Parathyroid adenoma (tissue), 2 donors: Measurements from ENCODE around the gene TIAM2.
"Not testable (repeated sequence)": the region's sequence is repeated elsewhere in the genome, so short reads cannot be mapped to it uniquely, and the experiment has no call there.

Source experiments
- H2AFZ ChIP-seq: fragments of 300-600 bp; sonication (generic); one replicate; pipeline ENCODE4 v1.7.0; 2017; ENCODE audit warnings: antibody characterized with exemption, mild to moderate bottlenecking
- H3K27ac ChIP-seq: fragments of 300-600 bp; sonication (generic); one replicate; pipeline ENCODE4 v1.7.0; 2017
- H3K27me3 ChIP-seq: fragments of 300-600 bp; sonication (generic); one replicate; pipeline ENCODE4 v1.7.0; 2017; ENCODE audit warnings: low read length; ENCODE audit not compliant: control insufficient read depth, insufficient read depth
- H3K36me3 ChIP-seq: fragments of 300-600 bp; sonication (generic); one replicate; pipeline ENCODE4 v1.7.0; 2017; ENCODE audit warnings: low read length; ENCODE audit not compliant: control insufficient read depth, insufficient read depth
- H3K4me1 ChIP-seq: fragments of 300-600 bp; sonication (generic); one replicate; pipeline ENCODE4 v1.7.0; 2017; ENCODE audit warnings: control low read depth
- H3K4me2 ChIP-seq: fragments of 300-600 bp; sonication (generic); one replicate; pipeline ENCODE4 v1.7.0; 2017; ENCODE audit warnings: low read length
- H3K4me3 ChIP-seq: fragments of 300-600 bp; sonication (generic); one replicate; pipeline ENCODE4 v1.7.0; 2017; ENCODE audit warnings: low read depth, low read length
- H3K79me2 ChIP-seq: fragments of 300-600 bp; sonication (generic); one replicate; pipeline ENCODE4 v1.7.0; 2017; ENCODE audit warnings: control low read depth
- H3K9ac ChIP-seq: fragments of 300-600 bp; sonication (generic); one replicate; pipeline ENCODE4 v1.7.0; 2017; ENCODE audit warnings: mild to moderate bottlenecking
- H3K9me3 ChIP-seq: fragments of 300-600 bp; sonication (generic); one replicate; pipeline ENCODE4 v1.7.0; 2017; ENCODE audit warnings: low read length; ENCODE audit not compliant: control insufficient read depth
- TF ChIP-seq, protein P1 (sequence below): fragments of 300-600 bp; sonication (generic); IDR thresholded peaks from one replicate; pipeline ENCODE4 v1.7.0; 2017; ENCODE audit warnings: antibody characterized with exemption, mild to moderate bottlenecking
- donor health status: primary hyperparathyroidism.

TIAM2 gene

GRCh38 chr6:154960854-154961530 lies 34.1 kb upstream of the TIAM2 start:
- no peaks in the 10 kb centered on the region for H3K9me3 ChIP-seq
- no peak overlapping the region for H3K4me2 ChIP-seq
- no peaks in the 10 kb centered on the region for H3K27me3 ChIP-seq
- H3K79me2 ChIP-seq, result no peaks in the 10 kb centered on the region
- H3K4me3 ChIP-seq, result no peak overlapping the region
- H3K27ac ChIP-seq, result no peak overlapping the region
- no peaks in the 10 kb centered on the region for H3K36me3 ChIP-seq
- H3K4me1 ChIP-seq, result peaks cover 6% of the 10 kb centered on the region
- H3K9ac ChIP-seq, result no peak overlapping the region
- H2AFZ ChIP-seq, result no peak overlapping the region
- TF ChIP-seq, protein P1, sequence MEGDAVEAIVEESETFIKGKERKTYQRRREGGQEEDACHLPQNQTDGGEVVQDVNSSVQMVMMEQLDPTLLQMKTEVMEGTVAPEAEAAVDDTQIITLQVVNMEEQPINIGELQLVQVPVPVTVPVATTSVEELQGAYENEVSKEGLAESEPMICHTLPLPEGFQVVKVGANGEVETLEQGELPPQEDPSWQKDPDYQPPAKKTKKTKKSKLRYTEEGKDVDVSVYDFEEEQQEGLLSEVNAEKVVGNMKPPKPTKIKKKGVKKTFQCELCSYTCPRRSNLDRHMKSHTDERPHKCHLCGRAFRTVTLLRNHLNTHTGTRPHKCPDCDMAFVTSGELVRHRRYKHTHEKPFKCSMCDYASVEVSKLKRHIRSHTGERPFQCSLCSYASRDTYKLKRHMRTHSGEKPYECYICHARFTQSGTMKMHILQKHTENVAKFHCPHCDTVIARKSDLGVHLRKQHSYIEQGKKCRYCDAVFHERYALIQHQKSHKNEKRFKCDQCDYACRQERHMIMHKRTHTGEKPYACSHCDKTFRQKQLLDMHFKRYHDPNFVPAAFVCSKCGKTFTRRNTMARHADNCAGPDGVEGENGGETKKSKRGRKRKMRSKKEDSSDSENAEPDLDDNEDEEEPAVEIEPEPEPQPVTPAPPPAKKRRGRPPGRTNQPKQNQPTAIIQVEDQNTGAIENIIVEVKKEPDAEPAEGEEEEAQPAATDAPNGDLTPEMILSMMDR, result no peak

- Histone ChIP-seq H3K27ac (no peak overlapping the region), H2AFZ (no peak overlapping the region), H3K9ac (no peak overlapping the region), H3K4me1 (peaks cover 6% of the 10 kb centered on the region), H3K79me2 (no peaks in the 10 kb centered on the region), H3K36me3 (no peaks in the 10 kb centered on the region), H3K4me2 (no peak overlapping the region), H3K9me3 (no peaks in the 10 kb centered on the region), H3K27me3 (no peaks in the 10 kb centered on the region), H3K4me3 (no peak overlapping the region)
- TF ChIP-seq, protein P1, result no peak
Measured at GRCh38 chr6:154962753-154963152, 32.4 kb upstream of the TIAM2 start.

DNA sequence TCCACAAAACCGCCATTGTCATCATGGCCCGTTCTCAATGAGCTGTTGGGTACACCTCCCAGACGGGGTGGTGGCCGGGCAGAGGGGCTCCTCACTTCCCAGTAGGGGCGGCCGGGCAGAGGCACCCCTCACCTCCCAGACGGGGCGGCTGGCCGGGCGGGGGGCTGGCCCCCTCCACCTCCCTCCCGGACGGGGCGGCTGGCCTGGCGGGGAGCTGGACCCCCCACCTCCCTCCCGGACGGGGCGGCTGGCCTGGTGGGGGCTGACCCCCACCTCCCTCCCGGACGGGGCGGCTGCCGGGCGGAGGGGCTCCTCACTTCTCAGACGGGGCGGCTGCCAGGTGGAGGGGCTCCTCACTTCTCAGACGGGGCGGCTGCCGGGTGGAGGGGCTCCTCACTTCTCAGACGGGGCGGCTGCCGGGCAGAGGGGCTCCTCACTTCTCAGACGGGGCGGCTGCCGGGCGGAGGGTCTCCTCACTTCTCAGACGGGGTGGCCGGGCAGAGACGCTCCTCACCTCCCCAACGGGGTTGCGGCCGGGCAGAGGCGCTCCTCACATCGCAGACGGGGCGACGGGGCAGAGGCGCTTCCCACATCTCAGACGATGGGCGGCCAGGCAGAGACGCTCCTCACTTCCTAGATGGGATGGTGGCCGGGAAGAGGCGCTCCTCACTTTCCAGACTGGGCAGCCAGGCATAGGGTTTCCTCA lies 28.9 kb upstream of the TIAM2 start:
- not testable (repeated sequence) for H2AFZ ChIP-seq, H3K4me2 ChIP-seq, H3K36me3 ChIP-seq, H3K27ac ChIP-seq, H3K9ac ChIP-seq, H3K9me3 ChIP-seq, H3K27me3 ChIP-seq, H3K79me2 ChIP-seq, H3K4me1 ChIP-seq, H3K4me3 ChIP-seq

GRCh38 chr6:154969796-154970195 lies 25.3 kb upstream of the TIAM2 start:
- Histone ChIP-seq H3K27me3 (no peaks in the 10 kb centered on the region), H3K4me1 (no peaks in the 10 kb centered on the region), H3K9ac (no peak overlapping the region), H3K4me2 (no peak overlapping the region), H2AFZ (no peak overlapping the region), H3K9me3 (no peaks in the 10 kb centered on the region), H3K79me2 (no peaks in the 10 kb centered on the region), H3K4me3 (no peak overlapping the region), H3K36me3 (no peaks in the 10 kb centered on the region), H3K27ac (no peak overlapping the region)
- TF ChIP-seq, protein P1, result no peak

DNA sequence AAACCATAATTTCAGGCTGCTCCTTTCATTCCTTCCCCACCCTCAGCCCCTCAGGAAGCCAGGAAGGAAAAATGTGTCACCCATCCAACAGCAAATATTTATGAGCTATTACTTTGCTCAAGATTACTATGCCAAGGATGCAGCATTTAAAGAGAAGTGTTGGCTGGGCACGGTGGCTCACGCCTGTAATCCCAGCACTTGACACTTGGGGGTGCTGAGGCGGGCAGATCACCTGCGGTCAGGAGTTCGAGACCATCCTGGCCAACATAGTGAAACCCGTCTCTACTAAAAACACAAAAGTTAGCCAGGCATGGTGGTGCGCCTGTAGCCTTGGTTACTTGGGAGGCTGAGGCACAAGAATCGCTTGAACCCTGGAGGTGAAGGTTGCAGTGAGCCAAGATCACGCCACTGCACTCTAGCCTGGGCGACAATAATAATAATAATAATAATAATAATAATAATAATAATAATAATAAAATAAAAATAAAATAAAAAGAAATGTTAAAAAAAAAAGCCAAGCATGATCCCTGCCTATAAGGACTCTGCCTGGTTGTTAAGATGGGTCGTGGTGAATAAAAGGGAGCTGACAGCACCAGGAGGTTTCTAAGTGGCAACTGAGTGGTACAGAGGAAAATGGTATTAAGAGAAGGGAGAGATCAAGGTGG lies 20.5 kb upstream of the TIAM2 start:
- Histone ChIP-seq H3K27me3 (no peaks in the 10 kb centered on the region), H3K9ac (no peak overlapping the region), H3K79me2 (no peaks in the 10 kb centered on the region), H3K4me3 (no peak overlapping the region), H3K4me2 (no peak overlapping the region), H3K9me3 (no peaks in the 10 kb centered on the region), H3K27ac (no peak overlapping the region), H3K4me1 (no peaks in the 10 kb centered on the region), H3K36me3 (no peaks in the 10 kb centered on the region), H2AFZ (no peak overlapping the region)
- TF ChIP-seq, protein P1, result no peak
